Suprapubic skin (tissue), 4 donors: ENCODE results near the gene GREB1L. TPM values are rescaled to one million over a fixed set of nuclear protein-coding genes. Genes with fewer than 3 reads are reported as not detected.

Source experiments
- DNase-seq, 2 donors: peaks; one replicate each; pipeline ENCODE4 v3.0.0-alpha.2; 2019; ENCODE audit warnings: low spot score in 2 of 2
- H3K27ac ChIP-seq: fragments of 200-600 bp; sonication (generic); one replicate; pipeline ENCODE4 v1.5.1; 2019
- H3K27me3 ChIP-seq: fragments of 200-600 bp; sonication (generic); one replicate; pipeline ENCODE4 v1.5.1; 2019
- H3K36me3 ChIP-seq: fragments of 200-600 bp; sonication (generic); one replicate; pipeline ENCODE4 v1.5.1; 2019
- H3K4me1 ChIP-seq: fragments of 200-600 bp; sonication (generic); one replicate; pipeline ENCODE4 v1.5.1; 2019
- H3K4me3 ChIP-seq: fragments of 200-600 bp; sonication (generic); one replicate; pipeline ENCODE4 v1.5.1; 2019; ENCODE audit warnings: mild to moderate bottlenecking
- H3K9me3 ChIP-seq: fragments of 200-600 bp; sonication (generic); one replicate; pipeline ENCODE4 v1.5.1; 2019
- CTCF ChIP-seq, 2 donors: fragments of 200-600 bp in 1 of 2; fragments of 450-650 bp in 1 of 2; sonication (generic) in 1 of 2; IDR thresholded peaks; one replicate each; pipeline ENCODE4 v1.5.1; 2016 to 2019; ENCODE audit warnings: antibody characterized with exemption in 2 of 2, mild to moderate bottlenecking in 1 of 2, moderate library complexity in 1 of 2
- EP300 ChIP-seq: sonication (generic); formaldehyde crosslinking; IDR thresholded peaks from one replicate; pipeline ENCODE4 v1.6.1; 2017; ENCODE audit warnings: antibody characterized with exemption
- POLR2A ChIP-seq, 2 donors: fragments of 450-650 bp; IDR thresholded peaks; one replicate each; pipeline ENCODE4 v1.6.1; 2017; ENCODE audit warnings: antibody characterized with exemption in 2 of 2, mild to moderate bottlenecking in 2 of 2, moderate library complexity in 2 of 2
- POLR2AphosphoS5 ChIP-seq, 3 donors: sonication (generic); formaldehyde crosslinking; IDR thresholded peaks; one replicate each; pipeline ENCODE4 v1.6.1; 2017; ENCODE audit warnings: antibody characterized with exemption in 3 of 3
- WGBS: methylation state at CpG from one replicate; pipeline ENCODE4 v1.1.5; 2018; 5-methylcytosine and 5-hydroxymethylcytosine counted together
- total RNA-seq, 4 donors: library from RNA; depleted of rRNA; stranded (reverse); fragments of >200 nt; gene quantifications; one replicate each; pipeline ENCODE4 v1.1.0, GENCODE V29; 2016

GREB1L gene
- total RNA-seq, 4 donors from 2014 or later = 1.6 to 7.6 (median 3.7) TPM

GRCh38 chr18:21513292-21513691, 271.3 kb downstream of the GREB1L start:
- Histone ChIP-seq H3K9me3 (peaks cover 3% of the 10 kb centered on the region), H3K36me3 (peaks cover 36% of the 10 kb centered on the region), H3K4me3 (no peak overlapping the region), H3K27ac (no peak overlapping the region), H3K27me3 (no peaks in the 10 kb centered on the region), H3K4me1 (no peaks in the 10 kb centered on the region)
- WGBS = 100% methylated on average over 2 of the region's 2 CpGs
- no peak for DNase-seq
- TF ChIP-seq POLR2A (IDR thresholded peaks at IDR 0.05) (no peak), EP300 (no peak), POLR2AphosphoS5 (IDR thresholded peaks at IDR 0.05) (no peak), CTCF (IDR thresholded peaks at IDR 0.05) (no peak)

DNA sequence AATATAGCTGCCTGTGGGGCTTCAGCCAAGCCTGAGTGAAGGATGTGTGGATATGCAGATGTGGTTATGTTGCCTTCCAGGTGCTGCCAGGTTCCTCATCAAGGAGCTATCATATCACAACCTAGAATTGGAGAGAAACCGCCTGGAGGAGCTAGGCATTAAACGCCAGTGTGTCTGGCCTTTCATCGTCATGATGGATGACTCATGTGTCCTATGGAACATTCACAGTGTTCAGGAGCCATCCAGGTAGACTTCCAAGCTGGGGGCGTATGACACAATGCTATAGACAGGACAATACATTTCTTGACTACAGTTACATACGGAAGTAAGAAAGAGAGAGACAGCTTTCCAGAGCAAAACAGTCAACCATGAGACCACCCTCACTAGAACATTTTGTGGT, 271.7 kb downstream of the GREB1L start:
- no peak overlapping the region for H3K27ac ChIP-seq
- H3K36me3 ChIP-seq = peaks cover 41% of the 10 kb centered on the region
- no peaks in the 10 kb centered on the region for H3K27me3 ChIP-seq
- no peaks in the 10 kb centered on the region for H3K4me1 ChIP-seq
- 80% methylated on average over 5 of the region's 5 CpGs for WGBS
- peaks cover 3% of the 10 kb centered on the region for H3K9me3 ChIP-seq
- no peak overlapping the region for H3K4me3 ChIP-seq
- TF ChIP-seq EP300 (no peak), CTCF (IDR thresholded peaks at IDR 0.05) (no peak), POLR2A (IDR thresholded peaks at IDR 0.05) (no peak), POLR2AphosphoS5 (IDR thresholded peaks at IDR 0.05) (no peak)
- DNase-seq = no peak

- Histone ChIP-seq H3K4me3 (no peak overlapping the region), H3K36me3 (peaks cover 68% of the 10 kb centered on the region), H3K9me3 (no peaks in the 10 kb centered on the region), H3K4me1 (no peaks in the 10 kb centered on the region), H3K27ac (no peak overlapping the region), H3K27me3 (no peaks in the 10 kb centered on the region)
- 85% methylated on average over 6 of the region's 6 CpGs for WGBS
- TF ChIP-seq CTCF (IDR thresholded peaks at IDR 0.05) = no peak
- TF ChIP-seq EP300 = no peak
- TF ChIP-seq POLR2AphosphoS5 (IDR thresholded peaks at IDR 0.05) = no peak
- TF ChIP-seq POLR2A (IDR thresholded peaks at IDR 0.05) = no peak
- DNase-seq = no peak
These were observed 280.5 kb downstream of the GREB1L start for GRCh38 chr18:21522530-21522929.

GRCh38 chr18:21525916-21526315, 283.9 kb downstream of the GREB1L start:
- WGBS = 87% methylated on average over 2 of the region's 2 CpGs
- no peak for TF ChIP-seq CTCF (IDR thresholded peaks at IDR 0.05)
- no peak for TF ChIP-seq EP300
- no peak for TF ChIP-seq POLR2A (IDR thresholded peaks at IDR 0.05)
- TF ChIP-seq POLR2AphosphoS5 (IDR thresholded peaks at IDR 0.05) = no peak

GRCh38 chr18:21526463-21526862, 284.4 kb downstream of the GREB1L start:
- WGBS = 86% methylated on average over 2 of the region's 2 CpGs
- peaks cover 84% of the 10 kb centered on the region for H3K36me3 ChIP-seq
- no peaks in the 10 kb centered on the region for H3K9me3 ChIP-seq
- H3K27ac ChIP-seq = no peak overlapping the region
- no peak for DNase-seq
- H3K27me3 ChIP-seq = no peaks in the 10 kb centered on the region
- H3K4me1 ChIP-seq = no peaks in the 10 kb centered on the region
- no peak for TF ChIP-seq CTCF (IDR thresholded peaks at IDR 0.05)
- TF ChIP-seq POLR2AphosphoS5 (IDR thresholded peaks at IDR 0.05) = no peak
- no peak for TF ChIP-seq EP300
- TF ChIP-seq POLR2A (IDR thresholded peaks at IDR 0.05) = no peak
- H3K4me3 ChIP-seq = no peak overlapping the region

More at GRCh38 chr18:21525916-21526315, 283.9 kb downstream of the GREB1L start:
- Histone ChIP-seq H3K27me3 (no peaks in the 10 kb centered on the region), H3K4me1 (no peaks in the 10 kb centered on the region), H3K36me3 (peaks cover 82% of the 10 kb centered on the region), H3K27ac (no peak overlapping the region), H3K9me3 (no peaks in the 10 kb centered on the region), H3K4me3 (no peak overlapping the region)
- no peak for DNase-seq
